ENCODE results near the gene CLDN18.

The CLDN18 gene

GRCh38 chr3:138078096-138078495 is 68.1 kb downstream of the CLDN18 start:
- ChIA-PET CTCF (interaction anchor here (9.7 to 25.2 kb wide), 2 partner anchors 9 to 39 kb away, joined by 75 to 626 read pairs; partner anchors contain the start of gene DZIP1L), POLR2A (no interaction called here)
- no peak overlapping the region for H3K4me3 ChIP-seq (ENCODE audit: low read depth, low read length)
- no peak for DNase-seq (ENCODE audit: low read depth, low spot score)
- TF ChIP-seq CTCF (IDR thresholded peaks at IDR 0.05; ENCODE audit: insufficient read depth, low read length, missing control alignments) = no peak

GRCh38 chr3:138078901-138079344 is 69.0 kb downstream of the CLDN18 start:
- no peak overlapping the region for H3K4me3 ChIP-seq (ENCODE audit: low read depth, low read length)
- no peak for TF ChIP-seq CTCF (IDR thresholded peaks at IDR 0.05; ENCODE audit: insufficient read depth, low read length, missing control alignments)
- CTCF ChIA-PET = interaction anchor here (9.7 to 25.2 kb wide), 2 partner anchors 10 to 38 kb away, joined by 75 to 626 read pairs; partner anchors contain the start of gene DZIP1L
- POLR2A ChIA-PET = no interaction called here
- DNase-seq (ENCODE audit: low read depth, low spot score) = peak; percentile 96

- CTCF ChIA-PET = interaction anchor here (9.7 to 25.2 kb wide), 2 partner anchors 11 to 37 kb away, joined by 75 to 626 read pairs; partner anchors contain the start of gene DZIP1L
- no peak for DNase-seq (ENCODE audit: low read depth, low spot score)
- POLR2A ChIA-PET = no interaction called here
- TF ChIP-seq CTCF (IDR thresholded peaks at IDR 0.05; ENCODE audit: insufficient read depth, low read length, missing control alignments) = no peak
- no peak overlapping the region for H3K4me3 ChIP-seq (ENCODE audit: low read depth, low read length)
These were observed 69.9 kb downstream of the CLDN18 start for GRCh38 chr3:138079901-138080300.

GRCh38 chr3:138081371-138082084 is 71.6 kb downstream of the CLDN18 start:
- no peak for DNase-seq (ENCODE audit: low read depth, low spot score)
- ChIA-PET POLR2A (interaction anchor here (0.6 to 1.7 kb wide), 5 partner anchors 19 to 333 kb away, joined by 3 to 15 read pairs (median 5); partner anchors contain the start of gene DZIP1L), CTCF (interaction anchor here (1.6 to 25.2 kb wide), 5 partner anchors 13 to 35 kb away, joined by 4 to 626 read pairs (median 5); partner anchors contain the start of gene DZIP1L)
- no peak for TF ChIP-seq CTCF (IDR thresholded peaks at IDR 0.05; ENCODE audit: insufficient read depth, low read length, missing control alignments)
- H3K4me3 ChIP-seq (ENCODE audit: low read depth, low read length) = peak overlapping the region; percentile 25; the same call in 1 of the 2 replicates

GRCh38 chr3:138082085-138082991 is 72.4 kb downstream of the CLDN18 start:
- POLR2A ChIA-PET = interaction anchor here (0.6 to 1.7 kb wide), 5 partner anchors 19 to 333 kb away, joined by 3 to 15 read pairs (median 5); partner anchors contain the start of gene DZIP1L

More at GRCh38 chr3:138082085-138082991, 72.4 kb downstream of the CLDN18 start:
- DNase-seq (ENCODE audit: low read depth, low spot score) = peak; percentile 46
- no peak for TF ChIP-seq CTCF (IDR thresholded peaks at IDR 0.05; ENCODE audit: insufficient read depth, low read length, missing control alignments)
- peak overlapping the region; percentile 31 for H3K4me3 ChIP-seq (ENCODE audit: low read depth, low read length)
- CTCF ChIA-PET = interaction anchor here (1.6 to 25.2 kb wide), 5 partner anchors 14 to 35 kb away, joined by 4 to 626 read pairs (median 5); partner anchors contain the start of gene DZIP1L

Data from AG04449 (cell line).